Lower leg skin (tissue), 4 donors: ENCODE data around the gene HSF4. TPM values are rescaled to one million over a fixed set of nuclear protein-coding genes. Genes with fewer than 3 reads are reported as not detected.

Source experiments
- DNase-seq, 2 donors: peaks; one replicate each; pipeline ENCODE4 v3.0.0-alpha.2; 2019; ENCODE audit warnings: low spot score in 2 of 2
- H3K4me3 ChIP-seq: fragments of 200-600 bp; sonication (generic); 2 replicates; pipeline ENCODE4 v1.5.1; 2017; ENCODE audit warnings: mild to moderate bottlenecking, low read depth; ENCODE audit not compliant: poor library complexity, severe bottlenecking
- CTCF ChIP-seq, 3 donors: fragments of 450-650 bp; IDR thresholded peaks; one replicate each; pipeline ENCODE4 v1.5.1; 2016; ENCODE audit warnings: antibody characterized with exemption in 3 of 3, mild to moderate bottlenecking in 3 of 3, moderate library complexity in 2 of 3
- POLR2A ChIP-seq, 2 donors: fragments of 450-650 bp; IDR thresholded peaks; one replicate each; pipeline ENCODE4 v1.6.1; 2016 to 2017; ENCODE audit warnings: antibody characterized with exemption in 2 of 2, mild to moderate bottlenecking in 1 of 2, moderate library complexity in 1 of 2
- WGBS, 2 donors: methylation state at CpG; one replicate each; pipeline ENCODE4 v1.1.5; 2018; 5-methylcytosine and 5-hydroxymethylcytosine counted together
- intact Hi-C: fragments of 100-400 bp; cut with DNase I; formaldehyde crosslinking; loops from one replicate; pipeline ENCODE4 v1.15.0; 2023; ENCODE audit warnings: low total_unique reads
- total RNA-seq, 4 donors: library from RNA; depleted of rRNA; stranded (reverse); fragments of >200 nt; gene quantifications; one replicate each; pipeline ENCODE4 v1.1.0, GENCODE V29; 2016

The HSF4 gene
- total RNA-seq, 4 donors from 2014 or later = 48.3 to 131 (median 64.7) TPM

- WGBS, 2 donors = 79 to 84% methylated on average over 13 of the region's 13 CpGs
- no peak overlapping the region for H3K4me3 ChIP-seq
- TF ChIP-seq CTCF (IDR thresholded peaks at IDR 0.05) = no peak
- intact Hi-C loops = no loop called here
- DNase-seq = no peak
Observed at GRCh38 chr16:67190448-67191399, 26.2 kb downstream of the HSF4 start.

GRCh38 chr16:67191411-67191994, 27.0 kb downstream of the HSF4 start:
- WGBS, 2 donors = 22 to 27% methylated on average over 9 of the region's 9 CpGs
- intact Hi-C loops = no loop called here
- H3K4me3 ChIP-seq = no peak overlapping the region

GRCh38 chr16:67191995-67192681, 27.6 kb downstream of the HSF4 start, which contains the start of gene E2F4:
Gene E2F4, plus strand, starts transcription at chr16:67192155. Its CDS starts 73 bp downstream, at chr16:67192228.
- no peak for TF ChIP-seq CTCF (IDR thresholded peaks at IDR 0.05)
- no peak for TF ChIP-seq POLR2A (IDR thresholded peaks at IDR 0.05)
- peak; percentile 86 to 97 for DNase-seq
- peak within 1 kb of the TSS; percentile 93 for H3K4me3 ChIP-seq
- intact Hi-C loops = no loop called here
- 0% methylated on average over 24 to 31 of the region's 54 CpGs for WGBS, 2 donors

More at GRCh38 chr16:67191411-67191994, 27.0 kb downstream of the HSF4 start:
- DNase-seq = no peak
- TF ChIP-seq CTCF (IDR thresholded peaks at IDR 0.05) (no peak), POLR2A (IDR thresholded peaks at IDR 0.05) (no peak)

GRCh38 chr16:67192781-67193361, 28.3 kb downstream of the HSF4 start:
- WGBS, 2 donors = 16 to 22% methylated on average over 17 of the region's 17 CpGs
- DNase-seq = no peak
- TF ChIP-seq CTCF (IDR thresholded peaks at IDR 0.05) = no peak
- TF ChIP-seq POLR2A (IDR thresholded peaks at IDR 0.05) = no peak
- intact Hi-C loops = no loop called here
- H3K4me3 ChIP-seq = peak overlapping the region; percentile 93

GRCh38 chr16:67193536-67193935, 29.0 kb downstream of the HSF4 start:
- TF ChIP-seq POLR2A (IDR thresholded peaks at IDR 0.05) (no peak), CTCF (IDR thresholded peaks at IDR 0.05) (no peak)
- DNase-seq = no peak
- H3K4me3 ChIP-seq = no peak overlapping the region
- intact Hi-C loops = no loop called here
